ENCODE results near the gene SMC4. TPM values are rescaled to one million over a fixed set of nuclear protein-coding genes. Genes with fewer than 3 reads are reported as not detected.
"Not testable (repeated sequence)": the region's sequence is repeated elsewhere in the genome, so short reads cannot be mapped to it uniquely, and the experiment has no call there.

The SMC4 gene
- total RNA-seq: 100 to 1,000 TPM in 2 of 4 donors, 10 to 100 TPM in 2; 11.8 to 119 (median 72.4) TPM

DNA sequence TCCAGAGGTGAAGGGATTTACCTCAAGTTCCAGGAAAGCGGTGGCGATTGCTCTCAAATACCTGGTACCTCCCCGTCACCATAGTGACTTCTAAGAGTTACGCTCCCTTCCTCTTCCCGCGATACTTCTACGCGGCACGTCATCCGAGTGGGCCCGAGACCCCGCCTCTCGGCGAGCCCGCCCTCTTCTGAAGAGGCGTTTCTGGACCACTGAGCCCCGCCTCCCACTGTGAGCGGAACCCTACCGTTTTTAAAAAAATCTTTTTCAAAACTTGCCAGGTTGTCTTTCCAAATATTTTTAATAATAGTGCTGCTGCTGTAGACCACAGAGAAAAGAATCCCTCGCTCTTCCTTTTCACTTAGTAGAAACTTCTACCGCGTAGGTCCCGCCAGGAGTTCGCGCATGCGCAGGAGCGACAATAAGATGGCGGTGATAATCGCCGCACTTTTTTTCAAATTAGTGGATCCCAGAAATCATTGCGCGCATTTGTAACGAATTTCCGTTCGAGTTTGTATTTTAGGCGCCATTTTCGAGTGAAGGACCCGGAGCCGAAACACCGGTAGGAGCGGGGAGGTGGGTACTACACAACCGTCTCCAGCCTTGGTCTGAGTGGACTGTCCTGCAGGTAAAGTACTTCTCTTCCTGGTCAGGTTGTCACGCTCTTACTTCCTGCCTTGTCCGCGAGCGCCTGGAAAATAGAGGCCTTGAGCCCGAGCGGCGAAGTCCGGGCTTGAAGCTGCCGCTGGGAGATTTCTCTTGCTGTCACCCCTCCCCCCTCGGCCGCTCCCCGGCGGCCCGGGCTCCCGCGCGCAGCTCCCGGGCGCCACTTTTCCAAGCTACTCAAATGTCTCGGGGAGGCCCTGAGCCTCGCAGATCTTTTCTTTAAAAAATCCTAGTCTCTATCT lies at the start of gene SMC4, which contains the start of gene IFT80:
TSS of gene SMC4 (plus strand) at position 526 of the 905 bp plus-strand sequence. CDS start 1,177 bp downstream, outside the sequence.
TSS of gene IFT80 (minus strand) at position 101 of the 905 bp plus-strand sequence. CDS start 14,625 bp downstream, outside the sequence.
- Histone ChIP-seq H3K27me3 (no peaks in the 10 kb centered on the region), H3K36me3 (no peaks in the 10 kb centered on the region), H3K4me3 (peak within 1 kb of the TSS; percentile 54 to 75), H3K9me3 (no peaks in the 10 kb centered on the region), H3K27ac (peak within 1 kb of the TSS; percentile 92 to 93), H3K4me1 (peaks cover 4 to 14% of the 10 kb centered on the region in 2 donors)
- TF ChIP-seq, protein P1, sequence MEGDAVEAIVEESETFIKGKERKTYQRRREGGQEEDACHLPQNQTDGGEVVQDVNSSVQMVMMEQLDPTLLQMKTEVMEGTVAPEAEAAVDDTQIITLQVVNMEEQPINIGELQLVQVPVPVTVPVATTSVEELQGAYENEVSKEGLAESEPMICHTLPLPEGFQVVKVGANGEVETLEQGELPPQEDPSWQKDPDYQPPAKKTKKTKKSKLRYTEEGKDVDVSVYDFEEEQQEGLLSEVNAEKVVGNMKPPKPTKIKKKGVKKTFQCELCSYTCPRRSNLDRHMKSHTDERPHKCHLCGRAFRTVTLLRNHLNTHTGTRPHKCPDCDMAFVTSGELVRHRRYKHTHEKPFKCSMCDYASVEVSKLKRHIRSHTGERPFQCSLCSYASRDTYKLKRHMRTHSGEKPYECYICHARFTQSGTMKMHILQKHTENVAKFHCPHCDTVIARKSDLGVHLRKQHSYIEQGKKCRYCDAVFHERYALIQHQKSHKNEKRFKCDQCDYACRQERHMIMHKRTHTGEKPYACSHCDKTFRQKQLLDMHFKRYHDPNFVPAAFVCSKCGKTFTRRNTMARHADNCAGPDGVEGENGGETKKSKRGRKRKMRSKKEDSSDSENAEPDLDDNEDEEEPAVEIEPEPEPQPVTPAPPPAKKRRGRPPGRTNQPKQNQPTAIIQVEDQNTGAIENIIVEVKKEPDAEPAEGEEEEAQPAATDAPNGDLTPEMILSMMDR (IDR thresholded peaks at IDR 0.05): no peak
- peak; percentile 50 to 56 for TF ChIP-seq POLR2A (IDR thresholded peaks at IDR 0.05)
- peak; percentile 96 for DNase-seq
- intact Hi-C loops (cut with DNase I; ENCODE audit: low total_unique reads): no loop called here

DNA sequence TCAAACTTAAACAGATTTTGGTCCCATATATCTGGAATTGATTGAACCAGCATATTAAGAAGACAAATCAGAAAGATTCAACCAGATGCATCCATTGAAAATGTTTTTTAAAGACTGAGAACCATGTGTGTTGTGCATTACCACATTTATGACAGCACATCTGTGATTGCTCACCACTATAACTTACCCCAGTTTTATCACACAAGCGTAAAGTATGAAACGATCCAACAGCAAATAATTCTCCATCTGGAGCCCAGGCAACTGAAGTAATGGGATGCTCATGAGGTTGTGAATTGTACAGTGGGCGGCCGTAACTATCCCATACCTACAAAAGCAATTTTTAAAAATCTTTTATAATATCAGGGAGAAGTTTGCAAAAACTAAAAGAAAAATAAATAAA lies 43.6 kb upstream of the SMC4 start:
- H3K9me3 ChIP-seq: no peaks in the 10 kb centered on the region
- no peak overlapping the region for H3K27ac ChIP-seq
- intact Hi-C loops (cut with DNase I; ENCODE audit: low total_unique reads): no loop called here
- TF ChIP-seq, protein P1 (IDR thresholded peaks at IDR 0.05): no peak
- TF ChIP-seq POLR2A (IDR thresholded peaks at IDR 0.05): no peak
- no peaks in the 10 kb centered on the region for H3K36me3 ChIP-seq
- no peaks in the 10 kb centered on the region for H3K4me1 ChIP-seq
- DNase-seq: no peak
- no peaks in the 10 kb centered on the region for H3K27me3 ChIP-seq
- no peak overlapping the region for H3K4me3 ChIP-seq

DNA sequence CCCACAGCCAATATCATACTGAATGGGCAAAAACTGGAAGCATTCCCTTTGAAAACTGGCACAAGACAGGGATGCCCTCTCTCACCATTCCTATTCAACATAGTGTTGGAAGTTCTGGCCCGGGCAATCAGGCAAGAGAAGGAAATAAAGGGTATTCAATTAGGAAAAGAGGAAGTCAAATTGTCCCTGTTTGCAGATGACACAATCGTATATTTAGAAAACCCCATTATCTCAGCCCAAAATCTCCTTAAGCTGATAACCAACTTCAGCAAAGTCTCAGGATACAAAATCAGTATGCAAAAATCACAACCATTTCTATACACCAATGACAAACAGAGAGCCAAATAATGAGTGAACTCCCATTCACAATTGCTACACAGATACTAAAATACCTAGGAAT lies 36.6 kb upstream of the SMC4 start:
- H3K4me1 ChIP-seq; H3K36me3 ChIP-seq; intact Hi-C loops (cut with DNase I; ENCODE audit: low total_unique reads); DNase-seq; H3K27me3 ChIP-seq; H3K27ac ChIP-seq; H3K9me3 ChIP-seq; H3K4me3 ChIP-seq: not testable (repeated sequence)

DNA sequence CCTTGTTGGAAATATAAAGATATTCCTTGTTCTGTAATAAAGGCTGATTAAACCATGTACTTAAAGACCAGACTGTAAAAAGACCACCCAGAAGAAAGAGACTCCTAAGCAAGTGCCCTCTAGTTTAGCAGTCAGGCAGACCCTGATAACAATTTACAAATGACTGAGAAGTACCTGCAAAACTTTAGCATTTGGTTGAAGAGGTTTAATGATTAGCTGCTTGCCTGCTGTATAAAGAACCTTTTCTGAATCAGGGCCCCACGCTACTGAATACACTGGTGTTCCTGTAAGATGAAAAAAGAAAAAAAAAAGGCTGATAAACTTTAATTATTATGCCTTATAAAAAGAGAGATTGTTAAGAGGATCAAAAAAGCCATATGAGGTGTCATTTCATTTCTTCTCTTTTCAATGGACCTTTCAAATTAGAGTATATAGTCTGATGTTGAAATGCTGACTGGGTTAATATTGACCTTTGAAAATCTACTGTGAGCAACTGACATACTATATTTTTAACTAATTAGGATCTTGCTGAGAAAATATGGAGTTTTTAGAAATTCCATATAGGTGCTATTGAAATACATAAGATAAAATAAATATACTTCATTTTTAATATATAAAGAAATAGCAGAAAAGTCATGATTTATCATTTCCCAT lies 33.5 kb upstream of the SMC4 start:
- DNase-seq: no peak
- H3K4me1 ChIP-seq: no peaks in the 10 kb centered on the region
- intact Hi-C loops (cut with DNase I; ENCODE audit: low total_unique reads): no loop called here
- no peaks in the 10 kb centered on the region for H3K9me3 ChIP-seq
- H3K27me3 ChIP-seq: no peaks in the 10 kb centered on the region
- H3K27ac ChIP-seq: no peak overlapping the region
- no peak for TF ChIP-seq POLR2A (IDR thresholded peaks at IDR 0.05)
- TF ChIP-seq, protein P1 (IDR thresholded peaks at IDR 0.05): no peak
- H3K4me3 ChIP-seq: no peak overlapping the region
- H3K36me3 ChIP-seq: no peaks in the 10 kb centered on the region

DNA sequence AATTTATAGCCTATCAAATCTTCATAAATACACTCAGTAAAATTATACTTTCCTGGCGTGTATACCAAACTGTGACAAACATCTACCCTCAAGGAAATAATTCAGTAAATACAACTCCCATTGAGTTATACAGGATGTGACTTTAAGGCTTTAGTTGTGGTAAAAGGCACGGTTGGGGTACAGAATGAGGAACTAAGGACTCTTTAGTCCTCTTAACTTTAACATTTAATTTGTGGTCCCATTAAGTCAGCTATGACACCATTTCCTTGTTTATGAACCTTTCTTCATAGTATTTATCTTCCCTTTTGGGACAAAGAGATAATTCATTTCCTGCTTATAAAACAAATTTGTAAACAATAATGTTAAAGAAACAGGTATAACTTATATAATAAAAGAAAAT lies 30.6 kb upstream of the SMC4 start:
- intact Hi-C loops (cut with DNase I; ENCODE audit: low total_unique reads): no loop called here
- H3K27me3 ChIP-seq: no peaks in the 10 kb centered on the region
- TF ChIP-seq, protein P1 (IDR thresholded peaks at IDR 0.05): no peak
- TF ChIP-seq POLR2A (IDR thresholded peaks at IDR 0.05): no peak

More for the DNA sequence above, 30.6 kb upstream of the SMC4 start:
- Histone ChIP-seq H3K4me1 (no peaks in the 10 kb centered on the region), H3K27ac (no peak overlapping the region), H3K4me3 (no peak overlapping the region), H3K9me3 (no peaks in the 10 kb centered on the region), H3K36me3 (no peaks in the 10 kb centered on the region)
- DNase-seq: no peak
